H9 (cell line): ENCODE data around the gene DGKE. TPM values are rescaled to one million over a fixed set of nuclear protein-coding genes. Genes with fewer than 3 reads are reported as not detected.

ENCODE experiments used
- DNase-seq: peaks from one replicate; pipeline ENCODE4 v3.0.0-alpha.2; 2017
- H2AFZ ChIP-seq: one replicate; pipeline ENCODE4 v1.6.1; 2013; ENCODE audit warnings: mild to moderate bottlenecking, low read length, control low read depth, moderate library complexity
- H2AK5ac ChIP-seq: 2 replicates; pipeline ENCODE4 v1.6.1; 2013; ENCODE audit warnings: low read length, control low read depth, mixed read lengths; ENCODE audit not compliant: insufficient read length
- H2BK120ac ChIP-seq: one replicate; pipeline ENCODE4 v1.6.1; 2013; ENCODE audit warnings: low read depth, mild to moderate bottlenecking, low read length, control low read depth, inconsistent platforms; ENCODE audit not compliant: poor library complexity, severe bottlenecking
- H2BK12ac ChIP-seq: 2 replicates; pipeline ENCODE4 v1.6.1; 2013; ENCODE audit warnings: low read length, control low read depth, mixed read lengths, low read depth; ENCODE audit not compliant: insufficient read length
- H2BK15ac ChIP-seq: 2 replicates; pipeline ENCODE4 v1.6.1; 2013; ENCODE audit warnings: low read depth, low read length, control low read depth
- H2BK20ac ChIP-seq: one replicate; pipeline ENCODE4 v1.6.1; 2013; ENCODE audit warnings: low read depth, mild to moderate bottlenecking, low read length, control low read depth, inconsistent platforms; ENCODE audit not compliant: poor library complexity, severe bottlenecking
- H2BK5ac ChIP-seq: 2 replicates; pipeline ENCODE4 v1.6.1; 2013; ENCODE audit warnings: low read length, control low read depth, mixed read lengths; ENCODE audit not compliant: insufficient read length
- H3K14ac ChIP-seq: 2 replicates; pipeline ENCODE4 v1.6.1; 2013; ENCODE audit warnings: low read length, control low read depth; ENCODE audit not compliant: insufficient read depth
- H3K18ac ChIP-seq: 2 replicates; pipeline ENCODE4 v1.6.1; 2013; ENCODE audit warnings: low read depth, mild to moderate bottlenecking, mixed read lengths, low read length, control low read depth; ENCODE audit not compliant: insufficient read length
- H3K23ac ChIP-seq: 2 replicates; pipeline ENCODE4 v1.6.1; 2013; ENCODE audit warnings: low read length, control low read depth, mixed read lengths, low read depth; ENCODE audit not compliant: insufficient read length
- H3K23me2 ChIP-seq: 2 replicates; pipeline ENCODE4 v1.6.1; 2013; ENCODE audit warnings: low read depth, mild to moderate bottlenecking, mixed read lengths, low read length, control low read depth; ENCODE audit not compliant: insufficient read length, poor library complexity, severe bottlenecking
- H3K27ac ChIP-seq: 2 replicates; pipeline ENCODE4 v1.5.1; 2013; ENCODE audit warnings: low read length, control low read depth, mixed read lengths, low read depth; ENCODE audit not compliant: insufficient read length
- H3K27me3 ChIP-seq: 2 replicates; pipeline ENCODE4 v1.6.1; 2013; ENCODE audit warnings: low read length, control low read depth, inconsistent platforms; ENCODE audit not compliant: insufficient read depth
- H3K4ac ChIP-seq: 2 replicates; pipeline ENCODE4 v1.6.1; 2013; ENCODE audit warnings: low read depth, mild to moderate bottlenecking, control low read depth, inconsistent platforms, low read length, moderate library complexity
- H3K4me1 ChIP-seq: 2 replicates; pipeline ENCODE4 v1.6.1; 2013; ENCODE audit warnings: low read length, control low read depth, inconsistent platforms; ENCODE audit not compliant: insufficient read depth
- H3K4me2 ChIP-seq: 2 replicates; pipeline ENCODE4 v1.6.1; 2013; ENCODE audit warnings: low read length, control low read depth, mixed read lengths; ENCODE audit not compliant: insufficient read length, insufficient read depth
- H3K56ac ChIP-seq: 2 replicates; pipeline ENCODE4 v1.6.1; 2013; ENCODE audit warnings: low read depth, mild to moderate bottlenecking, mixed read lengths, low read length, control low read depth; ENCODE audit not compliant: insufficient read length
- H3K79me1 ChIP-seq: 2 replicates; pipeline ENCODE4 v1.6.1; 2013; ENCODE audit warnings: low read depth, mild to moderate bottlenecking, moderate library complexity, low read length, control low read depth, inconsistent platforms; ENCODE audit not compliant: insufficient read depth, poor library complexity, severe bottlenecking
- H3K79me2 ChIP-seq: 2 replicates; pipeline ENCODE4 v1.6.1; 2013; ENCODE audit warnings: low read length, control low read depth, inconsistent platforms; ENCODE audit not compliant: insufficient read depth
- H3K9ac ChIP-seq: 2 replicates; pipeline ENCODE4 v1.6.1; 2013; ENCODE audit warnings: low read length, control low read depth, mixed read lengths; ENCODE audit not compliant: insufficient read length; ENCODE audit errors: extremely low read depth
- H3K9me3 ChIP-seq: one replicate; pipeline ENCODE4 v1.6.1; 2013; ENCODE audit warnings: low read depth, low read length, inconsistent platforms; ENCODE audit not compliant: control insufficient read depth
- H3T11ph ChIP-seq: one replicate; pipeline ENCODE4 v1.6.1; 2013; ENCODE audit warnings: mild to moderate bottlenecking, low read length, control low read depth, inconsistent platforms
- H4K20me1 ChIP-seq: one replicate; pipeline ENCODE4 v1.6.1; 2013; ENCODE audit not compliant: control insufficient read depth, insufficient read length, insufficient read depth
- H4K5ac ChIP-seq: 2 replicates; pipeline ENCODE4 v1.6.1; 2013; ENCODE audit warnings: low read depth, mild to moderate bottlenecking, mixed read lengths, low read length, control low read depth; ENCODE audit not compliant: insufficient read length
- H4K8ac ChIP-seq: replicated peaks from 2 replicates; pipeline ENCODE4 v1.6.1; 2013; ENCODE audit warnings: low read length, control low read depth, mixed read lengths, low read depth; ENCODE audit not compliant: insufficient read length
- H4K91ac ChIP-seq: 2 replicates; pipeline ENCODE4 v1.6.1; 2013; ENCODE audit warnings: low read depth, mild to moderate bottlenecking, moderate library complexity, mixed read lengths, low read length, control low read depth; ENCODE audit not compliant: insufficient read length
- H3K27ac Mint-ChIP-seq, 3 experiments: 2 replicates in 2 of 3; 3 replicates in 1 of 3; pipeline ENCODE4 v1.8.0; 2020 to 2021; ENCODE audit warnings: mixed read lengths in 3 of 3, mild to moderate bottlenecking in 1 of 3, moderate library complexity in 1 of 3
- H3K27me3 Mint-ChIP-seq: 2 replicates; pipeline ENCODE4 v1.8.0; 2021; ENCODE audit warnings: low read depth, mild to moderate bottlenecking, moderate library complexity, mixed read lengths
- H3K36me3 Mint-ChIP-seq, 3 experiments: 2 replicates in 2 of 3; 3 replicates in 1 of 3; pipeline ENCODE4 v1.8.0; 2020 to 2021; ENCODE audit warnings: low read depth in 3 of 3, mixed read lengths in 3 of 3; ENCODE audit not compliant: insufficient read depth in 1 of 3
- H3K4me1 Mint-ChIP-seq, 2 experiments: 2 replicates each; pipeline ENCODE4 v1.8.0; 2020; ENCODE audit warnings: mixed read lengths in 2 of 2
- H3K4me3 Mint-ChIP-seq, 2 experiments: 2 replicates in 1 of 2; 3 replicates in 1 of 2; pipeline ENCODE4 v1.8.0; 2020 to 2021; ENCODE audit warnings: mild to moderate bottlenecking in 2 of 2, mixed read lengths in 2 of 2, moderate library complexity in 1 of 2
- H3K9me3 Mint-ChIP-seq, 2 experiments: 2 replicates in 1 of 2; 3 replicates in 1 of 2; pipeline ENCODE4 v1.8.0; 2020; ENCODE audit warnings: mild to moderate bottlenecking in 2 of 2, mixed read lengths in 2 of 2, moderate library complexity in 1 of 2
- CTCF ChIP-seq: fragments of 200-600 bp; sonication (generic); conservative IDR thresholded peaks from 3 replicates; pipeline ENCODE4 v1.8.0; 2021; ENCODE audit warnings: antibody characterized with exemption, mild to moderate bottlenecking
- WGBS: extraction: QIAGEN DNeasy Blood & Tissue Kit; methylation state at CpG from one replicate; pipeline ENCODE4 v1.1.7; 2013; ENCODE audit warnings: missing lambda C conversion rate, low lambda C conversion rate, mixed read lengths; ENCODE audit not compliant: insufficient read length; ENCODE audit errors: extremely low coverage; 5-methylcytosine and 5-hydroxymethylcytosine counted together
- total RNA-seq: library from RNA; stranded (reverse); gene quantifications from 2 replicates; pipeline ENCODE4 v1.2.1, GENCODE V29; 2021

The DGKE gene
- total RNA-seq, 1 experiment from 2014 or later: 4.9 TPM

GRCh38 chr17:56801459-56802178 is 32.3 kb upstream of the DGKE start:
- Mint-ChIP-seq H3K27ac (no peak overlapping the region), H3K27me3 (no peaks in the 10 kb centered on the region; the same call in 1 of the 2 replicates), H3K4me1 (peaks cover 7 to 15% of the 10 kb centered on the region in 2 experiments), H3K9me3 (no peaks in the 10 kb centered on the region; a peak in 1 of 5 replicates), H3K36me3 (no peaks in the 10 kb centered on the region), H3K4me3 (no peak overlapping the region)
- Histone ChIP-seq H3K4me2 (no peak overlapping the region), H3K56ac (no peak overlapping the region), H3K9me3 (no peaks in the 10 kb centered on the region), H2AK5ac (no peak overlapping the region), H2BK12ac (no peak overlapping the region), H3K18ac (no peak overlapping the region), H3T11ph (no peak overlapping the region), H3K23ac (no peak overlapping the region), H4K8ac (no peak overlapping the region), H3K14ac (no peak overlapping the region), H2BK120ac (no peak overlapping the region), H3K79me2 (no peaks in the 10 kb centered on the region), H3K4ac (no peak overlapping the region), H4K20me1 (no peaks in the 10 kb centered on the region), H2BK20ac (no peak overlapping the region), H3K9ac (no peak overlapping the region), H2BK15ac (no peak overlapping the region), H3K79me1 (no peaks in the 10 kb centered on the region), H4K5ac (no peak overlapping the region), H3K4me1 (peaks cover 2% of the 10 kb centered on the region; the same call in 1 of the 2 replicates), H2AFZ (no peak overlapping the region), H2BK5ac (no peak overlapping the region), H3K27ac (no peak overlapping the region), H3K27me3 (no peaks in the 10 kb centered on the region), H3K23me2 (no peaks in the 10 kb centered on the region), H4K91ac (no peak overlapping the region)
- no peak for TF ChIP-seq CTCF
- no CpG with 5 or more reads among the region's 4 CpGs for WGBS
- no peak for DNase-seq
